Fibroblast of pulmonary artery (primary cell): Measurements from ENCODE around the gene MYH10.

Experiments used
- DNase-seq: peaks from one replicate; pipeline ENCODE4 v3.0.0-alpha.2; 2010; ENCODE audit warnings: low read depth
- H3K4me3 ChIP-seq: replicated peaks from 2 replicates; pipeline ENCODE4 v1.5.1; 2011; ENCODE audit warnings: low read depth, mild to moderate bottlenecking, control low read depth, low read length, moderate library complexity
- TF ChIP-seq, protein P1 (sequence below): IDR thresholded peaks from 2 replicates; pipeline ENCODE4 v1.5.1; 2011; ENCODE audit warnings: mild to moderate bottlenecking, control low read depth, low read length, inconsistent platforms; ENCODE audit errors: missing control alignments

MYH10 gene

DNA sequence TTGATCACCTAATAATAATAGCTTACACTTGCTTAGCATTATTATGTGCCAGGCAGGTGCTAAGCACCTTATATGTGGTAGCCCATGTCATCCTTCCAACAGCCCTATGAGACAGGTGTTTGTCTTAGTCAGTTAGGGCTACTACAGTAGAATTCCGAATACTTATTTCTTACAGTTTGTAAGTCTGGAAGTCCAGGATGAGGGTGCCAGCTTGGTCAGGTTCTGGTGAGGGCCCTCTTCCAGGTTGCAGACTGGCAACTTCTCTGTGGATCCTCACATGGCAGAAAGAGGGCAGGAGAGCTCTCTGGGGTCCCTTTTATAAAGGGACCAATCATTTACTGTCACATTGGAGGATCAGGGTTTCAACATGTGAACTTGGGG is 19.6 kb upstream of the MYH10 start:
- H3K4me3 ChIP-seq, result no peak overlapping the region
- TF ChIP-seq, protein P1, sequence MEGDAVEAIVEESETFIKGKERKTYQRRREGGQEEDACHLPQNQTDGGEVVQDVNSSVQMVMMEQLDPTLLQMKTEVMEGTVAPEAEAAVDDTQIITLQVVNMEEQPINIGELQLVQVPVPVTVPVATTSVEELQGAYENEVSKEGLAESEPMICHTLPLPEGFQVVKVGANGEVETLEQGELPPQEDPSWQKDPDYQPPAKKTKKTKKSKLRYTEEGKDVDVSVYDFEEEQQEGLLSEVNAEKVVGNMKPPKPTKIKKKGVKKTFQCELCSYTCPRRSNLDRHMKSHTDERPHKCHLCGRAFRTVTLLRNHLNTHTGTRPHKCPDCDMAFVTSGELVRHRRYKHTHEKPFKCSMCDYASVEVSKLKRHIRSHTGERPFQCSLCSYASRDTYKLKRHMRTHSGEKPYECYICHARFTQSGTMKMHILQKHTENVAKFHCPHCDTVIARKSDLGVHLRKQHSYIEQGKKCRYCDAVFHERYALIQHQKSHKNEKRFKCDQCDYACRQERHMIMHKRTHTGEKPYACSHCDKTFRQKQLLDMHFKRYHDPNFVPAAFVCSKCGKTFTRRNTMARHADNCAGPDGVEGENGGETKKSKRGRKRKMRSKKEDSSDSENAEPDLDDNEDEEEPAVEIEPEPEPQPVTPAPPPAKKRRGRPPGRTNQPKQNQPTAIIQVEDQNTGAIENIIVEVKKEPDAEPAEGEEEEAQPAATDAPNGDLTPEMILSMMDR, result no peak
- no peak for DNase-seq

- H3K4me3 ChIP-seq, result no peak overlapping the region
- TF ChIP-seq, protein P1, result no peak
- peak; percentile 97 for DNase-seq
Measured at GRCh38 chr17:8649157-8650118, 18.9 kb upstream of the MYH10 start.

GRCh38 chr17:8647956-8648355 is 17.4 kb upstream of the MYH10 start:
- no peak for DNase-seq
- TF ChIP-seq, protein P1, result no peak

DNA sequence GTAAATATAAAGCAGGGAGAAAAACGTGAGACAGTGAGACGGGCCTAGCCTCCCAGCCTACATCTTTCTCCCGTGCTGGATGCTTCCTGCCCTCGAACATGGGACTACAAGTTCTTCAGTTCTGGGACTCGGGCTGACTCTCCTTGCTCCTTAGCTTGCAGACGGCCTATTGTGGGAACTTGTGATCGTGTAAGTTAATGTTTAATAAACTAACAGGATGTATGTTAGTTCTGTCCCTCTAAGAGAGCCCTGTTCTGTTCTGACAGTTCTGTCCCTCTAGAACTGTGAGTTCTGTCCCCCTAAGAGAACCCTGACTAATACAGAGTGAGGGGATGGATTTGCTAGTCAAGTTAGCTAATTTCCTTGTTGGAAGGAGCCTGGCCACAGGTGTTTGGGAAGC is 16.7 kb upstream of the MYH10 start:
- H3K4me3 ChIP-seq, result no peak overlapping the region
- no peak for DNase-seq
- TF ChIP-seq, protein P1, result no peak

More at GRCh38 chr17:8647956-8648355, 17.4 kb upstream of the MYH10 start:
- no peak overlapping the region for H3K4me3 ChIP-seq

GRCh38 chr17:8644507-8644902 is 14.0 kb upstream of the MYH10 start:
- DNase-seq, result no peak
- H3K4me3 ChIP-seq, result no peak overlapping the region
- TF ChIP-seq, protein P1, result no peak

DNA sequence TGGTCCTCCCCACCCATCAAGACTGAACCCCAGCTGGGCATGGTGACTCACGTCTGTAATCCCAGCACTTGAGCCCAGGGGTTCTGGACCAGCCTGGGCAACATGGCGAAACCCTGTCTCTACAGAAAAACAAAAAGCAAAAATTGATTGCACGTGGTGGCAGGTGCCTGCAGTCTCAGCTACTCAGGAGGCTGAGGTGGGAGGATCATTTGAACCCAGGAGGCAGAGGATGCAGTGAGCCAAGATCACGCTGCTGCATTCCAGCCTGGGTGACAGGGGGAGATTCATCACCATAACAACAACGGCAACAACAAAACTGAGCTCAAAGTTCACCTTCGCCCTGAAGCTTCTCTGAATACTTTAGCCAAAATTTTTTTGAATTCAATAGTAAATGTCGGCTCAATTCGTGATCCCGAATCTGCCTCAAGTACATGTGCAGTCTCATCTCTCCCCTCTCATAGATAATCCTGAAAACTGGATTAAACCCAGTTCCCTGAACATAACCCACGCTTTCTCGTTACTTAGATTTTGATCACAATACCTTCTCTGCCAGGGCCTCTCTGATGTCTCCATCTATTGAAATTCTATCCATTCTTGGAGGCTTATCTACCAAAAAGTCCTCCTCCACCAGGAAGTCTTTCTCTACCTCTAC is 13.5 kb upstream of the MYH10 start:
- no peak for DNase-seq
- TF ChIP-seq, protein P1, result no peak
- no peak overlapping the region for H3K4me3 ChIP-seq
